ENCODE data around the gene ANTKMT.

DNA sequence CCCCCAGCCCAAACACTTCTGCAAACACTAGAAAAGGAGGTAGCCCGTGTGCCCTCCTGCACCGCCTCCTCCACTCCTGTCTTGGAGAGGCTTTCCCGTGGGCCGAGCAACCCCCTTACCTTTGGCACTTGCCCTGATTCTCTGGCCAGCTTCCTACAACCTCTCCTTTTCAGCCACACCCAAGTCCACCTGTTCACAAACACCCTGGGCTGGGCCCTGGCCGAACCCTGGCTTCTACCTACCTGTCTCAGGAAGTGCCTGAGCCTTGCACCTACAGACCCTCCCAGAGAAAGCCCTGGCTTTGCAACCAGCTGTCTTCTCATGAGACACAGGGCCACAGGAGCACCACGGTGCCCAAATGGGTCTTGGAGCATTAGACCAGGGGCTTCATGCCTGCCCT is 2.0 kb upstream of the ANTKMT start:
- TF ChIP-seq CTCF (IDR thresholded peaks at IDR 0.05): no peak
- TF ChIP-seq EZH2 (IDR thresholded peaks at IDR 0.05): no peak
- TF ChIP-seq EZH2phosphoT487 (IDR thresholded peaks at IDR 0.05): no peak
